HFFc6 (cell line): ENCODE data around the gene TIMP2. TPM values are rescaled to one million over a fixed set of nuclear protein-coding genes. Genes with fewer than 3 reads are reported as not detected.
A peak's percentile ranks its signal among the peaks of the same experiment; 100 is the strongest.
"Not testable (repeated sequence)": the region's sequence is repeated elsewhere in the genome, so short reads cannot be mapped to it uniquely, and the experiment has no call there.

Experiments used
- DNase-seq: peaks from one replicate; pipeline ENCODE4 v3.0.0-alpha.2; 2018
- H3K27ac Mint-ChIP-seq: 2 replicates; pipeline ENCODE4 v1.8.0; 2020; ENCODE audit warnings: mild to moderate bottlenecking, mixed read lengths
- H3K27me3 Mint-ChIP-seq: 2 replicates; pipeline ENCODE4 v1.8.0; 2021; ENCODE audit warnings: mild to moderate bottlenecking, moderate library complexity, mixed read lengths; ENCODE audit not compliant: insufficient read depth
- H3K36me3 Mint-ChIP-seq: 2 replicates; pipeline ENCODE4 v1.8.0; 2021; ENCODE audit warnings: low read depth, mixed read lengths
- H3K4me1 Mint-ChIP-seq: 2 replicates; pipeline ENCODE4 v1.8.0; 2020; ENCODE audit warnings: low read depth, mixed read lengths
- H3K4me3 Mint-ChIP-seq: 2 replicates; pipeline ENCODE4 v1.8.0; 2020; ENCODE audit warnings: mild to moderate bottlenecking, moderate library complexity, mixed read lengths
- H3K9me3 Mint-ChIP-seq: 2 replicates; pipeline ENCODE4 v1.8.0; 2020; ENCODE audit warnings: mild to moderate bottlenecking, mixed read lengths
- CTCF ChIP-seq: fragments of 200-600 bp; sonication (generic); IDR thresholded peaks from 2 replicates; pipeline ENCODE4 v1.5.0; 2021; ENCODE audit warnings: antibody characterized with exemption, mild to moderate bottlenecking
- total RNA-seq, 6 experiments: library from RNA; stranded (reverse); fragmentation: NEBNext Ultra II Directional; extraction: Animal tissue kit (Norgen Biotek cat#: 25700); gene quantifications; 2 replicates in 1 of 6; 3 replicates in 5 of 6; pipeline ENCODE4 v1.2.3, GENCODE V29; 2021

TIMP2 gene
- total RNA-seq, 6 experiments from 2014 or later = 547 to 705 (median 601) TPM

- no peak for DNase-seq
- peak overlapping the region; percentile 30 for H3K4me3 Mint-ChIP-seq
- no peak for TF ChIP-seq CTCF
- H3K27ac Mint-ChIP-seq = peak overlapping the region; percentile 65
- H3K27me3 Mint-ChIP-seq = peaks cover 10% of the 10 kb centered on the region
- no peaks in the 10 kb centered on the region for H3K9me3 Mint-ChIP-seq
- H3K36me3 Mint-ChIP-seq = peaks cover 22% of the 10 kb centered on the region
- H3K4me1 Mint-ChIP-seq = peaks cover 95% of the 10 kb centered on the region
Measured at GRCh38 chr17:78878261-78878660, 46.9 kb downstream of the TIMP2 start.

- H3K27me3 Mint-ChIP-seq, DNase-seq, H3K4me3 Mint-ChIP-seq, H3K9me3 Mint-ChIP-seq: not testable (repeated sequence)
- Mint-ChIP-seq H3K36me3 (peaks cover 17% of the 10 kb centered on the region), H3K27ac (peak overlapping the region; percentile 64), H3K4me1 (peaks cover 83% of the 10 kb centered on the region)
Measured at GRCh38 chr17:78876954-78877517, 48.2 kb downstream of the TIMP2 start.

GRCh38 chr17:78876094-78876597, 49.0 kb downstream of the TIMP2 start:
- Mint-ChIP-seq H3K27ac (peak overlapping the region; percentile 85), H3K36me3 (peaks cover 17% of the 10 kb centered on the region), H3K4me3 (peak overlapping the region; percentile 29; the same call in 1 of the 2 replicates), H3K27me3 (peaks cover 8% of the 10 kb centered on the region), H3K4me1 (peaks cover 74% of the 10 kb centered on the region), H3K9me3 (no peaks in the 10 kb centered on the region)
- no peak for TF ChIP-seq CTCF
- no peak for DNase-seq

GRCh38 chr17:78875363-78876093, 49.7 kb downstream of the TIMP2 start:
- Mint-ChIP-seq H3K27me3 (peaks cover 12% of the 10 kb centered on the region), H3K36me3 (peaks cover 21% of the 10 kb centered on the region), H3K27ac (peak overlapping the region; percentile 85), H3K4me3 (peak overlapping the region; percentile 29; the same call in 1 of the 2 replicates), H3K9me3 (no peaks in the 10 kb centered on the region), H3K4me1 (peaks cover 68% of the 10 kb centered on the region)
- DNase-seq = no peak
- TF ChIP-seq CTCF = no peak

- Mint-ChIP-seq H3K27me3 (peaks cover 9% of the 10 kb centered on the region), H3K4me1 (peaks cover 63% of the 10 kb centered on the region), H3K4me3 (no peak overlapping the region), H3K36me3 (peaks cover 21% of the 10 kb centered on the region), H3K9me3 (no peaks in the 10 kb centered on the region), H3K27ac (peak overlapping the region; percentile 54; the same call in 1 of the 2 replicates)
- no peak for DNase-seq
- TF ChIP-seq CTCF = no peak
Measured at GRCh38 chr17:78873519-78874340, 51.5 kb downstream of the TIMP2 start.
